H1 (cell line): ENCODE data around the gene FADS2. TPM values are rescaled to one million over a fixed set of nuclear protein-coding genes. Genes with fewer than 3 reads are reported as not detected.

Experiments
- CTCF ChIA-PET: fragments of 300-600 bp; sonication (Branson Sonifier 250); formaldehyde crosslinking; loops from one replicate; lab custom pipeline; 2021; ENCODE audit not compliant: partially characterized antibody; lab: Charles Lee
- POLR2A ChIA-PET: fragments of 300-600 bp; sonication (Branson Sonifier 250); formaldehyde crosslinking; loops from one replicate; lab custom pipeline; 2021; ENCODE audit warnings: inconsistent platforms; ENCODE audit not compliant: partially characterized antibody; lab: Charles Lee
- DNase-seq, 2 experiments: peaks; one replicate each; pipeline versions ENCODE4 v3.0.0 to v3.0.0-alpha.2; 2010 to 2022; ENCODE audit warnings: low spot score in 2 of 2, low read depth in 1 of 2, mixed read lengths in 1 of 2
- FAIRE-seq: peaks from 2 replicates; lab custom pipeline; 2011; peaks lifted over from hg19 to GRCh38; lab: Jason Lieb, UNC
- H2AFZ ChIP-seq: 2 replicates; pipeline ENCODE4 v1.8.1; 2012; ENCODE audit warnings: low read length, inconsistent platforms
- H2AK5ac ChIP-seq: 2 replicates; pipeline ENCODE4 v1.6.1; 2013; ENCODE audit warnings: low read depth, low read length
- H2BK120ac ChIP-seq: replicated peaks from 2 replicates; pipeline ENCODE3; 2013; ENCODE audit warnings: low read depth, low read length, inconsistent platforms
- H2BK12ac ChIP-seq: 2 replicates; pipeline ENCODE4 v1.6.1; 2013; ENCODE audit warnings: low read depth, low read length
- H2BK15ac ChIP-seq: 2 replicates; pipeline ENCODE4 v1.6.1; 2013; ENCODE audit warnings: low read length
- H2BK20ac ChIP-seq: 2 replicates; pipeline ENCODE4 v1.6.1; 2013; ENCODE audit warnings: low read length
- H2BK5ac ChIP-seq: 2 replicates; pipeline ENCODE4 v1.6.1; 2013; ENCODE audit warnings: low read depth, low read length
- H3K14ac ChIP-seq: 2 replicates; pipeline ENCODE4 v1.6.1; 2013; ENCODE audit warnings: inconsistent platforms; ENCODE audit not compliant: insufficient read length
- H3K18ac ChIP-seq: 2 replicates; pipeline ENCODE4 v1.6.1; 2013; ENCODE audit warnings: low read length; ENCODE audit errors: extremely low read depth
- H3K23ac ChIP-seq: 2 replicates; pipeline ENCODE4 v1.6.1; 2013; ENCODE audit warnings: inconsistent platforms; ENCODE audit not compliant: insufficient read length
- H3K23me2 ChIP-seq: 2 replicates; pipeline ENCODE4 v1.6.1; 2013; ENCODE audit warnings: low read depth, low read length
- H3K27ac ChIP-seq: 2 replicates; pipeline ENCODE4 v1.6.1; 2011; ENCODE audit warnings: low read depth, low read length, inconsistent platforms
- H3K27me3 ChIP-seq, 4 experiments: replicated peaks in 1 of 4; 1 replicate in 1 of 4; 2 replicates in 3 of 4; pipeline versions ENCODE4 v1.6.1 to v1.8.1; 2011 to 2013; ENCODE audit warnings: low read length in 3 of 4, mild to moderate bottlenecking in 3 of 4, inconsistent platforms in 2 of 4, mixed read lengths in 2 of 4, moderate library complexity in 1 of 4; ENCODE audit not compliant: control insufficient read depth in 3 of 4, insufficient read depth in 3 of 4; ENCODE audit errors: extremely low read depth in 1 of 4
- H3K36me3 ChIP-seq, 4 experiments: 2 replicates each; pipeline versions ENCODE4 v1.6.1 to v1.8.1; 2011 to 2013; ENCODE audit warnings: mild to moderate bottlenecking in 4 of 4, low read length in 3 of 4, moderate library complexity in 2 of 4, control low read depth in 1 of 4, inconsistent platforms in 1 of 4; ENCODE audit not compliant: insufficient read depth in 4 of 4, control insufficient read depth in 2 of 4
- H3K4ac ChIP-seq: replicated peaks from 2 replicates; pipeline ENCODE3; 2013; ENCODE audit warnings: low read length, low read depth, mixed read lengths, inconsistent platforms; ENCODE audit not compliant: insufficient read length
- H3K4me1 ChIP-seq, 4 experiments: replicated peaks in 1 of 4; 1 replicate in 1 of 4; 2 replicates in 3 of 4; pipeline versions ENCODE4 v1.6.1 to v1.8.1; 2011 to 2013; ENCODE audit warnings: low read length in 3 of 4, inconsistent platforms in 2 of 4, mixed read lengths in 1 of 4; ENCODE audit not compliant: insufficient read depth in 4 of 4, control insufficient read depth in 3 of 4
- H3K4me2 ChIP-seq, 2 experiments: 2 replicates each; pipeline versions ENCODE4 v1.6.1 to v1.8.1; 2011 to 2013; ENCODE audit warnings: low read depth in 2 of 2, low read length in 2 of 2, control low read depth in 1 of 2, inconsistent platforms in 1 of 2, mild to moderate bottlenecking in 1 of 2; ENCODE audit not compliant: insufficient read depth in 1 of 2
- H3K4me3 ChIP-seq, 4 experiments: fragments of 200-600, 300-600 bp in 1 of 4; sonication (generic), shearing (Covaris generic), sonication (Bioruptor Twin) in 1 of 4; 2 replicates each; pipeline versions ENCODE4 v1.5.1 to v1.8.1; 2011 to 2016; ENCODE audit warnings: low read length in 4 of 4, low read depth in 3 of 4, control low read depth in 2 of 4, inconsistent platforms in 2 of 4, mild to moderate bottlenecking in 2 of 4, mixed read lengths in 1 of 4, moderate library complexity in 1 of 4; ENCODE audit not compliant: insufficient read depth in 2 of 4; ENCODE audit errors: extremely low read depth in 1 of 4
- H3K56ac ChIP-seq: replicated peaks from 2 replicates; pipeline ENCODE3; 2013; ENCODE audit warnings: low read depth, mild to moderate bottlenecking, mixed read lengths, low read length, inconsistent platforms; ENCODE audit not compliant: insufficient read length
- H3K79me1 ChIP-seq: 2 replicates; pipeline ENCODE4 v1.6.1; 2013; ENCODE audit warnings: low read depth, low read length, control low read depth
- H3K79me2 ChIP-seq, 2 experiments: 2 replicates each; pipeline versions ENCODE4 v1.6.1 to v1.8.1; 2012 to 2013; ENCODE audit warnings: low read length in 2 of 2, mild to moderate bottlenecking in 2 of 2, inconsistent platforms in 1 of 2; ENCODE audit not compliant: insufficient read depth in 2 of 2, control insufficient read depth in 1 of 2
- H3K9ac ChIP-seq, 4 experiments: replicated peaks in 1 of 4; 1 replicate in 1 of 4; 2 replicates in 3 of 4; pipeline versions ENCODE4 v1.6.1 to v1.8.1; 2011 to 2013; ENCODE audit warnings: low read depth in 3 of 4, low read length in 3 of 4, control low read depth in 2 of 4, mild to moderate bottlenecking in 2 of 4, moderate library complexity in 2 of 4, inconsistent platforms in 1 of 4; ENCODE audit errors: extremely low read depth in 1 of 4
- H3K9me3 ChIP-seq, 2 experiments: 2 replicates each; pipeline versions ENCODE4 v1.6.1 to v1.8.1; 2012 to 2013; ENCODE audit warnings: mild to moderate bottlenecking in 2 of 2, moderate library complexity in 2 of 2, control low read depth in 1 of 2, inconsistent platforms in 1 of 2, low read depth in 1 of 2, low read length in 1 of 2, mixed read lengths in 1 of 2; ENCODE audit not compliant: insufficient read depth in 2 of 2
- H4K20me1 ChIP-seq, 2 experiments: replicated peaks in 1 of 2; 2 replicates each; pipeline versions ENCODE3 to v1.8.1; 2011 to 2013; ENCODE audit warnings: inconsistent platforms in 2 of 2, low read length in 2 of 2, mild to moderate bottlenecking in 1 of 2; ENCODE audit not compliant: insufficient read depth in 2 of 2, control insufficient read depth in 1 of 2
- H4K5ac ChIP-seq: 2 replicates; pipeline ENCODE4 v1.6.1; 2013; ENCODE audit warnings: low read length, low read depth, mixed read lengths, inconsistent platforms; ENCODE audit not compliant: insufficient read length
- H4K8ac ChIP-seq: 2 replicates; pipeline ENCODE4 v1.8.0; 2013; ENCODE audit warnings: mild to moderate bottlenecking, moderate library complexity, low read length, inconsistent platforms; ENCODE audit not compliant: insufficient read depth; ENCODE audit errors: extremely low read depth
- H4K91ac ChIP-seq: replicated peaks from 2 replicates; pipeline ENCODE3; 2013; ENCODE audit warnings: low read length, mixed read lengths, inconsistent platforms; ENCODE audit not compliant: insufficient read length
- GTF2F1 ChIP-seq: IDR thresholded peaks from 2 replicates; pipeline ENCODE4 v1.6.1; 2012; ENCODE audit warnings: low read depth, low read length, improper control_type of control experiment, borderline replicate concordance
- HDAC2 ChIP-seq, 2 experiments: fragments of 300-600 bp in 1 of 2; sonication (generic) in 1 of 2; IDR thresholded peaks; 2 replicates each; pipeline ENCODE4 v1.6.1; 2011 to 2012; ENCODE audit warnings: low read depth in 2 of 2, low read length in 2 of 2, mild to moderate bottlenecking in 2 of 2, moderate library complexity in 2 of 2, borderline replicate concordance in 1 of 2, inconsistent platforms in 1 of 2
- KDM5A ChIP-seq: fragments of 200-600 bp; IDR thresholded peaks from 2 replicates; pipeline ENCODE4 v1.7.1; 2012; ENCODE audit warnings: mild to moderate bottlenecking, low read length, inconsistent platforms, mixed read lengths
- POLR2AphosphoS5 ChIP-seq: IDR thresholded peaks from 2 replicates; pipeline ENCODE4 v1.6.1; 2011; ENCODE audit warnings: low read depth, low read length
- RXRA ChIP-seq: IDR thresholded peaks from 2 replicates; pipeline ENCODE4 v1.6.1; 2011; ENCODE audit warnings: low read depth, mild to moderate bottlenecking, low read length, moderate library complexity; ENCODE audit not compliant: insufficient read depth
- SIX5 ChIP-seq: IDR thresholded peaks from 2 replicates; pipeline ENCODE4 v1.6.1; 2011; ENCODE audit warnings: mild to moderate bottlenecking, low read depth, low read length
- SRF ChIP-seq: IDR thresholded peaks from 2 replicates; pipeline ENCODE4 v1.6.1; 2011; ENCODE audit warnings: mild to moderate bottlenecking, low read depth, low read length, moderate library complexity
- YY1 ChIP-seq: IDR thresholded peaks from 2 replicates; pipeline ENCODE4 v1.6.1; 2011; ENCODE audit warnings: low read depth, mild to moderate bottlenecking, low read length
- WGBS, 2 experiments: shearing (Covaris generic) in 1 of 2; methylation state at CpG; one replicate each; pipeline versions ENCODE4 v1.1.6 to v1.1.7; 2013 to 2015; ENCODE audit warnings: low lambda C conversion rate in 2 of 2, mixed read lengths in 2 of 2, inconsistent platforms in 1 of 2, low coverage in 1 of 2, missing lambda C conversion rate in 1 of 2; ENCODE audit not compliant: insufficient replicate concordance in 2 of 2, insufficient coverage in 1 of 2, insufficient read length in 1 of 2; ENCODE audit errors: extremely low coverage in 1 of 2, missing lambda C conversion rate in 1 of 2; 5-methylcytosine and 5-hydroxymethylcytosine counted together
- polyA plus RNA-seq, 7 experiments: library from polyadenylated mRNA; depleted of rRNA in 3 of 7; stranded (reverse) in 5 of 7; unstranded in 2 of 7; fragments of >200 nt in 5 of 7; fragments of 200-250 nt in 2 of 7; gene quantifications; 1 replicate in 5 of 7; 2 replicates in 1 of 7; 4 replicates in 1 of 7; pipeline versions ENCODE4 v1.2.1 to v1.2.3, GENCODE V29; 2011 to 2013; ENCODE audit warnings: missing spikeins in 2 of 7, mixed read lengths in 2 of 7
- total RNA-seq: library from RNA; stranded (reverse); fragmentation: NEBNext Ultra II Directional; extraction: Animal tissue kit (Norgen Biotek cat#: 25700); gene quantifications from 2 replicates; pipeline ENCODE4 v1.2.1, GENCODE V29; 2021
- TF ChIP-seq, protein P1 (sequence below): IDR thresholded peaks from 2 replicates; pipeline ENCODE4 v1.6.1; 2012; ENCODE audit warnings: inconsistent platforms

The FADS2 gene
- total and polyA plus RNA-seq, 2 of the 8 experiments (the other 6 are each of a cell fraction or from before 2014, with no cell fraction given), result 499 to 701 TPM

- CTCF ChIA-PET, result interaction anchor here (0.6 to 3.7 kb wide), 5 partner anchors 10 to 180 kb away, joined by 3 to 45 read pairs (median 4); no protein-coding TSS in a partner anchor
Observed at GRCh38 chr11:61806785-61807184, 21.3 kb upstream of the FADS2 start.

More at GRCh38 chr11:61806785-61807184, 21.3 kb upstream of the FADS2 start:
- Histone ChIP-seq H3K27ac (no peak overlapping the region), H3K4me3 (no peak overlapping the region), H3K4me1 (no peaks in the 10 kb centered on the region), H3K18ac (no peak overlapping the region), H3K9ac (no peak overlapping the region), H3K56ac (no peak overlapping the region), H4K8ac (no peak overlapping the region), H4K91ac (no peak overlapping the region), H3K79me1 (no peaks in the 10 kb centered on the region; the same call in none of the 2 replicates), H3K27me3 (no peaks in the 10 kb centered on the region), H3K23ac (no peak overlapping the region), H3K79me2 (no peaks in the 10 kb centered on the region; a peak in 1 of 4 replicates), H2BK120ac (no peak overlapping the region), H3K23me2 (no peaks in the 10 kb centered on the region), H3K36me3 (peaks cover 53 to 98% (median 82%) of the 10 kb centered on the region in 4 experiments), H3K14ac (no peak overlapping the region), H2BK12ac (no peak overlapping the region), H2BK15ac (no peak overlapping the region), H4K5ac (no peak overlapping the region), H3K4me2 (no peak overlapping the region), H4K20me1 (peaks cover 0 to 17% of the 10 kb centered on the region in 2 experiments), H2BK20ac (no peak overlapping the region), H2BK5ac (no peak overlapping the region), H3K4ac (no peak overlapping the region), H2AK5ac (no peak overlapping the region), H3K9me3 (no peaks in the 10 kb centered on the region), H2AFZ (no peak overlapping the region)
- DNase-seq (no peak), FAIRE-seq (no peak)
- TF ChIP-seq SIX5, result no peak
- TF ChIP-seq KDM5A, result no peak
- 0 out of 2 replicates have a peak, but pooled peaks have one; percentile 12 for TF ChIP-seq POLR2AphosphoS5
- TF ChIP-seq HDAC2 (IDR thresholded peaks at IDR 0.05; ENCODE audit: borderline replicate concordance in 1 of 2, low read depth in 2 of 2, low read length in 2 of 2), result no peak
- no peak for TF ChIP-seq SRF
- no peak for TF ChIP-seq RXRA
- TF ChIP-seq, protein P1, sequence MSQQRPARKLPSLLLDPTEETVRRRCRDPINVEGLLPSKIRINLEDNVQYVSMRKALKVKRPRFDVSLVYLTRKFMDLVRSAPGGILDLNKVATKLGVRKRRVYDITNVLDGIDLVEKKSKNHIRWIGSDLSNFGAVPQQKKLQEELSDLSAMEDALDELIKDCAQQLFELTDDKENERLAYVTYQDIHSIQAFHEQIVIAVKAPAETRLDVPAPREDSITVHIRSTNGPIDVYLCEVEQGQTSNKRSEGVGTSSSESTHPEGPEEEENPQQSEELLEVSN, result no peak
- no peak for TF ChIP-seq YY1
- TF ChIP-seq GTF2F1, result no peak
- POLR2A ChIA-PET, result interaction anchor here (0.9 to 20.9 kb wide), 10 partner anchors 9 to 859 kb away, joined by 3 to 354 read pairs (median 6); partner anchors contain the start of genes FADS1, FADS2, FEN1 and TMEM258
- WGBS, 2 experiments, result 98% methylated on average over 5 of the region's 5 CpGs; no CpG with 5 or more reads in 1 of the 2 experiments
